NB4 (cell line): ENCODE results near the gene LONP2.

Experiments
- CTCF ChIP-seq: IDR thresholded peaks from one replicate; pipeline ENCODE4 v1.5.1; 2012; ENCODE audit warnings: low read depth, low read length
- MAX ChIP-seq: IDR thresholded peaks from 2 replicates; pipeline ENCODE4 v1.6.1; 2011; ENCODE audit warnings: low read depth, low read length
- MYC ChIP-seq: IDR thresholded peaks from 2 replicates; pipeline ENCODE4 v1.6.1; 2011; ENCODE audit warnings: low read depth, low read length
- POLR2A ChIP-seq: IDR thresholded peaks from 2 replicates; pipeline ENCODE4 v1.6.1; 2011; ENCODE audit warnings: mild to moderate bottlenecking; ENCODE audit not compliant: insufficient read length; ENCODE audit errors: extremely low read depth

- TF ChIP-seq CTCF: no peak
- TF ChIP-seq MYC: no peak
- TF ChIP-seq POLR2A: no peak
- no peak for TF ChIP-seq MAX
Observed at GRCh38 chr16:48218473-48218872, 25.6 kb upstream of the LONP2 start.
